HG03457 (cell line): ENCODE results near the gene ADORA1.

Experiments used
- ATAC-seq: cut with Tn5 transposase; IDR thresholded peaks from one replicate; pipeline ENCODE4 v1.9.1; 2021; ENCODE audit warnings: moderate number of reproducible peaks; ENCODE audit not compliant: unreplicated experiment

Gene ADORA1

GRCh38 chr1:203204756-203205155, 77.2 kb downstream of the ADORA1 start:
- no peak for ATAC-seq

DNA sequence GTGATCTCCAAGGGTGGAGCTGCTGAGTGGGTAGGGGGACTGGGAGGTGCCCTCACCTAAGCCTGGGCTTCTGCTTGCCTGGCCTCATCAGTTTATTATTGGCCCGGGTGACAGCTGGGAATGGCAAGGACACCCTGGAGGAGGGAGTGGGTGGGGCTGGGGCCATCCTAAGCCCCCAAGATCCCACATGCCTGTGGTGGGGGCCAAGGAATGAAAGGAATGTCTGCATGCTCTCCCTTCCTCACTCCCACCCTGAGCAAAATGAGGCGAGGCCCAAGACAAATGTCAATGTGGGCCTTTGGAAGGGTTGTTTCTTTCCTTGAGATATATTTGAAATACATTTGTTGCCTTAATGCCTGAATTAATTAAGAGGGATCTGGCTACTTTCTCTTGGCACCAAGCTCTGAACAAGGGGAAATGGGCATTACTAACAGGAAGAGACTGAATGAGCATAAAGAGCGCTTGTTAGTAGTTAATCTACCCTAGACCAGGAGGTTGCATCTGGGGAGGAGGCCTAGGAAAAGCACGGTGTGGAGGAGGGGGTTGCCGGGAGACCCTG, 78.7 kb downstream of the ADORA1 start:
- ATAC-seq, result no peak

DNA sequence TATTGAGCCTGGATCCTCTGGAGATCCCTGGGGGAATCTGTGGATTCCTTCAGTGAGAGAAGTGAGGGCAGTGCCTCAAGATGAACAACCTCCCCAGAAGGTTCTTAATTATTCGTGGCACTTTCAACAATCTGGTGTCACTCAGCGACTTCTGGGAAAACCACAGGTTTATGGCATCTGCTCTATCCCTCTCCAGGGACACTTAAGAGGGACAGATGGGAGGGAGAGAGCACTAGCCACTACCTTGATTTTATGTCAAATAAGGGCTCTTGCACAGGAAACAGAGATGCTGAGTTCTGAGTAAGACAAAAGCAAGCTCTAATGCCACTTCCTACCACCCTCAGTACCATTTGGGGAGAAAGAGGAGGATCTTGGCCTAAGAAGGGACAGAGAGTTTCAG, 80.2 kb downstream of the ADORA1 start:
- no peak for ATAC-seq

DNA sequence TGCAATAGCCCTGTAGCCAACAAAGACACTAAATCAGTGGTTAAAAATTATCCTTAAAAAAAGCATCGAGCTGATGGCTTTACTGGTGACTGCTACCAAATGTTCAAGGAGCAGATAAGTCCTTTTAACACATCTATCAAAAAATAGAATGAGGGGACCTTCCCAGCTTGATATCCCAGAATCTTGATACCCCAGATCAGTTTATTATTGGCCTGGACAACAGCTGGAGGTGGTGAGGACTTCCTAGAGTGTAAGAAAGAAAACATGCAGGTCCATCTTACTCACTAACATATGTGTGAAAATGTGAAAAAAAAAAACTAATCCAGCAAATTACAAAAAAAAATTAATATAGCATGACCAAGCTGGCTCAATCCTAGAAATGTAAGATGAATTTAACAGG, 80.7 kb downstream of the ADORA1 start:
- no peak for ATAC-seq

GRCh38 chr1:203210350-203210749, 82.8 kb downstream of the ADORA1 start:
- ATAC-seq, result no peak

DNA sequence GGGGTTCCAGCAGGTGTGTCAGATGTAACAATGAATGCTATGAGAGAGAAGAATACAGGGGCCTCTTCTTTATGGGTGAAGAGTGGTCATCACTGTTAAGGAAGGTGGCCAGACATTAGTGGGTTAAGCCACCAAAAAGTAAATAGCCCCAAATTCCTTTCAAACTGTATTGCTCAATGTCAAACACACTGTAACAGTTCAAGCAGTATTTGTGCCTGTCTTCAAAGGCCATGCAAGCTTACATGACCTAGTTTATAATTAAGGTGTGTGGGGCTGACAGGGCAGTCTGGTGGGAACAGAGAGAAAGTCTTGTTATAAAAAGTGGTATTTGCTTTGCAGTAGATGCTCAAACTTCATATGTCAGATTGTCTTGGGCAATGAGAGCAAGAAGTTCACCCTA, 83.5 kb downstream of the ADORA1 start:
- ATAC-seq, result no peak

DNA sequence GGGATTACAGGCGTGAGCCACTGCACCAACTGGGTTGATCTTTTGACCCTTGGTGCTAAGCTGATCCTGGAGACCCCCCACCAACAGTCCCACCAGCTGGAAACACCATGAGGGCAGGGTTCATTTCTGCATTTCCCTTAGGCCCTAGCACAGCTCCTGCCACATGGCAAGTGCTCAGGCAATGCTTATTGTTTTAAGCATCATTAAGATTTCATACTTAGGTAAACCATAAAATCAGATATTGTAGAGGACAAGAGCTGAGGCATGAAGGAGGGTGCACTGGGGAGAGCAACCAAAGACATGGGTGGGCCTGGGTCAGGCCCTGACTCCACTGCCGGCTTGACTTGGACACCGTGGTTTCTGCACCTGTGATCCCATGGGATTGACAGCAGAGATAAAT, 84.3 kb downstream of the ADORA1 start:
- no peak for ATAC-seq

DNA sequence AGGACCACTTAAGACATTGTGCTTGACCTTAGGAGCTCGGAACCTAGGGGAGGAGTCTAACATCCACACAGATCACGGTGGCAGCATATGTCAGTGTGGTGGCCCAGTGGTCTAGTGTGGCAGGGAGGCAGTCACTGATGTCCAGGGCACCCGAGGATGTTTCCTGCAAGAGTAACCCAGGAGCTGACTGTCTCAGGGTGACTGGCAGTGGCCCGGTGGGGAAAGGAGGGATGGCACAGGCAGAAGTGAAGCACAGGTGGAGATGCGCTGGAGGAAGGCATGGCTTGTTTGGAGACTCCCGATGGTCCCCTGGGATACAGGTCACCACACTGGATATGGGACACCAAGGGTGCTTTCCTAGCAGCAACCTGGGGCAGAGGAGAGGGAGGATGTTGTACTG, 85.6 kb downstream of the ADORA1 start:
- ATAC-seq, result no peak

DNA sequence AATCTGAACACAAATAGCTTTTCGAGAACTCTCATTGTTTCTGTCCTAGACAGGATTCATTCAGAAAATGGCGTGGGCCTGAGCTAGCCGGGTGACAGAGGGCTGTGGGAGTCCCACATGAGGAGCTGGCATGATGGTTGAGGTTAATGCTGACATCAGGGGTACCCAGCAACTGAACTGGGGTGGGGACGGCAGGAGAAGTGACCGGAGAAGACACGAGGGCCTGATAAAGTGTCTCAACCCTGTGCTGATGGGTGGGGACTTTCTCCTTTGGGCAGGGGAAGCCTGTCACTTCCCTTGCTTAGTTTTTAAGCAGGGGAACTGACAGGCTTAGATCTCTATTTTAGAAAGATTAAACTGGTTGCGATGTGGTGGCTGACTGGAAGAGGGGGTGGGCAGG, 87.3 kb downstream of the ADORA1 start:
- no peak for ATAC-seq

GRCh38 chr1:203215573-203215972, 88.0 kb downstream of the ADORA1 start:
- ATAC-seq, result no peak

GRCh38 chr1:203216274-203217138, 89.0 kb downstream of the ADORA1 start:
- no peak for ATAC-seq
